Measurements from ENCODE around the gene EPRS1.

EPRS1 gene

GRCh38 chr1:220077887-220078286 is 31.6 kb upstream of the EPRS1 start:
- no peak for TF ChIP-seq CTCF (IDR thresholded peaks at IDR 0.05)

GRCh38 chr1:220076861-220077762 is 30.8 kb upstream of the EPRS1 start:
- no peak for TF ChIP-seq CTCF (IDR thresholded peaks at IDR 0.05)

GRCh38 chr1:220067269-220068204 is 21.2 kb upstream of the EPRS1 start:
- no peak for TF ChIP-seq CTCF (IDR thresholded peaks at IDR 0.05)

- TF ChIP-seq CTCF (IDR thresholded peaks at IDR 0.05): no peak
Measured at GRCh38 chr1:220062629-220063028, 16.3 kb upstream of the EPRS1 start.

- TF ChIP-seq CTCF (IDR thresholded peaks at IDR 0.05): no peak
Measured at GRCh38 chr1:220060876-220061275, 14.6 kb upstream of the EPRS1 start.

- no peak for TF ChIP-seq CTCF (IDR thresholded peaks at IDR 0.05)
Measured at GRCh38 chr1:220056374-220056773, 10.1 kb upstream of the EPRS1 start.

GRCh38 chr1:220045356-220046051 is 801 bp downstream of the EPRS1 start:
- TF ChIP-seq CTCF (IDR thresholded peaks at IDR 0.05): no peak

Measured in LNCAP (cell line).